KMS-11 (cell line): ENCODE data around the gene TAGLN3.

ENCODE experiments used
- H2AFZ ChIP-seq: fragments of 200-600 bp; sonication (generic); 2 replicates; pipeline ENCODE4 v1.6.1; 2016; ENCODE audit warnings: antibody characterized with exemption, mixed run types, low read depth
- H3K27ac ChIP-seq: fragments of 200-600 bp; sonication (generic); 2 replicates; pipeline ENCODE4 v1.6.1; 2016; ENCODE audit warnings: mild to moderate bottlenecking, mixed run types
- H3K27me3 ChIP-seq: fragments of 200-600 bp; sonication (generic); 2 replicates; pipeline ENCODE4 v1.6.1; 2017; ENCODE audit warnings: mild to moderate bottlenecking, low read depth, mixed run types, moderate library complexity; ENCODE audit not compliant: insufficient read depth
- H3K36me3 ChIP-seq: fragments of 200-600 bp; sonication (generic); 2 replicates; pipeline ENCODE4 v1.6.1; 2017; ENCODE audit warnings: mild to moderate bottlenecking, mixed run types; ENCODE audit not compliant: insufficient read depth
- H3K4me1 ChIP-seq: fragments of 200-600 bp; sonication (generic); 2 replicates; pipeline ENCODE4 v1.6.1; 2016; ENCODE audit warnings: mild to moderate bottlenecking, low read depth, mixed run types; ENCODE audit not compliant: poor library complexity, severe bottlenecking
- H3K4me2 ChIP-seq: fragments of 200-600 bp; sonication (generic); 2 replicates; pipeline ENCODE4 v1.7.0; 2016; ENCODE audit warnings: mild to moderate bottlenecking, mixed run types
- H3K4me3 ChIP-seq: fragments of 200-600 bp; sonication (generic); IDR thresholded peaks from 2 replicates; pipeline ENCODE4 v1.6.1; 2017; ENCODE audit warnings: low read depth, low read length, mixed read lengths; ENCODE audit not compliant: insufficient read depth
- H3K79me2 ChIP-seq: fragments of 200-600 bp; sonication (generic); 2 replicates; pipeline ENCODE4 v1.6.1; 2016; ENCODE audit warnings: low read depth, mixed run types; ENCODE audit not compliant: insufficient read depth
- H3K9ac ChIP-seq: fragments of 200-600 bp; sonication (generic); 2 replicates; pipeline ENCODE4 v1.6.1; 2016; ENCODE audit warnings: mild to moderate bottlenecking, mixed run types
- H4K20me1 ChIP-seq: fragments of 200-600 bp; sonication (generic); 2 replicates; pipeline ENCODE4 v1.6.1; 2016; ENCODE audit warnings: mild to moderate bottlenecking, mixed run types; ENCODE audit not compliant: insufficient read depth
- TF ChIP-seq, protein P1 (sequence below): fragments of 200-600 bp; sonication (generic); conservative IDR thresholded peaks from 2 replicates; pipeline ENCODE4 v1.6.1; 2017; ENCODE audit warnings: low read depth, mild to moderate bottlenecking, antibody characterized with exemption, low read length, moderate library complexity, mixed read lengths

The TAGLN3 gene

DNA sequence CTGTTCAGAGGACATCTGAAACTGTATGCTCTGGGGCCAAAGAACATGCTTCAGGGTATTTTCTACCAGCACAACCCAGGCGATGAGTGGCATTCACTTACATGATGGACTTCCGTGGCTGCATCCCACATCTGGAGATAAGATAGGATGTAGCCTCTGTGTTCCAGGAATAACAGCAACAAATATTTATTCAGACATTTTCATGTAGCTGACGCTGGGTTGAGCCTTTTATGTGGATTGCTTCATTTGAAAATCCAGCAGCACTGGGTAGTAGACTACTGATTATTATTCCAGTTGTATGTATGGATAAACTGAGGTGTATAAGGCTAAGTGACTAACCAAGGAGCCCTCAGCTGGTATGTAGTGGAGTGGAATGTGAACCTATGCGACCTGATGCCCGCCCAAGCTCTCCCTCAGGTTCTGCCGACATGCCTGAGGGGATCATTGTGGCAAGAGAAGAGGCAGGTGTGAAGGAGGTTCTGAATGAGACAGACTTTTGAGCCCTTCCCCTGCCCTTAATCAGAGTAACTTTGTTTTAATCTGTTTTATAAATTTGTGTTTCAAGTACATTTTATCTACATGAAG, 45.8 kb upstream of the TAGLN3 start:
- TF ChIP-seq, protein P1, sequence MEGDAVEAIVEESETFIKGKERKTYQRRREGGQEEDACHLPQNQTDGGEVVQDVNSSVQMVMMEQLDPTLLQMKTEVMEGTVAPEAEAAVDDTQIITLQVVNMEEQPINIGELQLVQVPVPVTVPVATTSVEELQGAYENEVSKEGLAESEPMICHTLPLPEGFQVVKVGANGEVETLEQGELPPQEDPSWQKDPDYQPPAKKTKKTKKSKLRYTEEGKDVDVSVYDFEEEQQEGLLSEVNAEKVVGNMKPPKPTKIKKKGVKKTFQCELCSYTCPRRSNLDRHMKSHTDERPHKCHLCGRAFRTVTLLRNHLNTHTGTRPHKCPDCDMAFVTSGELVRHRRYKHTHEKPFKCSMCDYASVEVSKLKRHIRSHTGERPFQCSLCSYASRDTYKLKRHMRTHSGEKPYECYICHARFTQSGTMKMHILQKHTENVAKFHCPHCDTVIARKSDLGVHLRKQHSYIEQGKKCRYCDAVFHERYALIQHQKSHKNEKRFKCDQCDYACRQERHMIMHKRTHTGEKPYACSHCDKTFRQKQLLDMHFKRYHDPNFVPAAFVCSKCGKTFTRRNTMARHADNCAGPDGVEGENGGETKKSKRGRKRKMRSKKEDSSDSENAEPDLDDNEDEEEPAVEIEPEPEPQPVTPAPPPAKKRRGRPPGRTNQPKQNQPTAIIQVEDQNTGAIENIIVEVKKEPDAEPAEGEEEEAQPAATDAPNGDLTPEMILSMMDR: no peak
- Histone ChIP-seq H4K20me1 (no peaks in the 10 kb centered on the region), H3K79me2 (no peaks in the 10 kb centered on the region), H3K36me3 (no peaks in the 10 kb centered on the region), H3K4me2 (no peak overlapping the region), H3K4me1 (no peaks in the 10 kb centered on the region), H3K27ac (no peak overlapping the region), H3K9ac (no peak overlapping the region), H3K4me3 (no peak overlapping the region), H3K27me3 (no peaks in the 10 kb centered on the region), H2AFZ (no peak overlapping the region)

- H3K4me1 ChIP-seq: no peaks in the 10 kb centered on the region
- no peaks in the 10 kb centered on the region for H3K27me3 ChIP-seq
- no peaks in the 10 kb centered on the region for H4K20me1 ChIP-seq
- H3K4me3 ChIP-seq: no peak overlapping the region
- H3K27ac ChIP-seq: no peak overlapping the region
- H3K4me2 ChIP-seq: no peak overlapping the region
- no peak overlapping the region for H2AFZ ChIP-seq
- H3K36me3 ChIP-seq: no peaks in the 10 kb centered on the region
- no peak overlapping the region for H3K9ac ChIP-seq
- TF ChIP-seq, protein P1: no peak
- H3K79me2 ChIP-seq: no peaks in the 10 kb centered on the region
Observed at GRCh38 chr3:111954228-111954990, 44.3 kb upstream of the TAGLN3 start.

GRCh38 chr3:111955876-111956275, 42.8 kb upstream of the TAGLN3 start:
- Histone ChIP-seq H3K4me1 (no peaks in the 10 kb centered on the region), H3K27ac (no peak overlapping the region)

DNA sequence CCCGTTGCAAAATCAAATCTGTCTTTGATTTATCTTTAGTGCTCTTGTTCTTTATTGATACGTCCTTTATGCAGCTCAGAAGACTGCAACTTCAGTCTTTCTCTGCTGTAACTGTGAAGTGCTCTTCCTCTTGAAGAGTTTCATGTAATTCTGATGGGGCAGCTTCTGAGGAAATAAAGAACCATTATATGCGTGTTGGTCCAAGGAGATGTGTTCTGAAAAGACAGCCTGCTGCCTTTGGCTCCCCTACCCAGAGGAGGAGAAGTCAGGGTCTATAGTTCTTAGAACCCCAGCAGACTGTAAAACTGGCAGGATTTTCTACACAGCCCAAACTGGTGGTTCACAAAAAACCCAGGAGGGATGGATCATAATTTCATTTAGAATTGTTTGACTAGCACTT, 42.3 kb upstream of the TAGLN3 start:
- no peaks in the 10 kb centered on the region for H3K36me3 ChIP-seq
- no peak overlapping the region for H3K27ac ChIP-seq
- TF ChIP-seq, protein P1: no peak
- H3K27me3 ChIP-seq: no peaks in the 10 kb centered on the region
- no peak overlapping the region for H3K9ac ChIP-seq
- no peak overlapping the region for H3K4me3 ChIP-seq
- no peaks in the 10 kb centered on the region for H4K20me1 ChIP-seq
- H3K79me2 ChIP-seq: no peaks in the 10 kb centered on the region
- H3K4me1 ChIP-seq: no peaks in the 10 kb centered on the region
- H3K4me2 ChIP-seq: no peak overlapping the region
- no peak overlapping the region for H2AFZ ChIP-seq

More at GRCh38 chr3:111955876-111956275, 42.8 kb upstream of the TAGLN3 start:
- no peak overlapping the region for H3K9ac ChIP-seq
- H3K4me3 ChIP-seq: no peak overlapping the region
- H3K27me3 ChIP-seq: no peaks in the 10 kb centered on the region
- no peaks in the 10 kb centered on the region for H3K36me3 ChIP-seq
- TF ChIP-seq, protein P1: no peak
- no peak overlapping the region for H3K4me2 ChIP-seq
- H2AFZ ChIP-seq: no peak overlapping the region
- H4K20me1 ChIP-seq: no peaks in the 10 kb centered on the region
- H3K79me2 ChIP-seq: no peaks in the 10 kb centered on the region
